ENCODE measurements around the gene PIAS1. TPM values are rescaled to one million over a fixed set of nuclear protein-coding genes. Genes with fewer than 3 reads are reported as not detected.
A peak's percentile ranks its signal among the peaks of the same experiment; 100 is the strongest.

The PIAS1 gene
- total and polyA plus RNA-seq, 9 of the 15 experiments (the other 6 are each of a cell fraction or from before 2014, with no cell fraction given), result 18.0 to 59.1 (median 28.5) TPM

DNA sequence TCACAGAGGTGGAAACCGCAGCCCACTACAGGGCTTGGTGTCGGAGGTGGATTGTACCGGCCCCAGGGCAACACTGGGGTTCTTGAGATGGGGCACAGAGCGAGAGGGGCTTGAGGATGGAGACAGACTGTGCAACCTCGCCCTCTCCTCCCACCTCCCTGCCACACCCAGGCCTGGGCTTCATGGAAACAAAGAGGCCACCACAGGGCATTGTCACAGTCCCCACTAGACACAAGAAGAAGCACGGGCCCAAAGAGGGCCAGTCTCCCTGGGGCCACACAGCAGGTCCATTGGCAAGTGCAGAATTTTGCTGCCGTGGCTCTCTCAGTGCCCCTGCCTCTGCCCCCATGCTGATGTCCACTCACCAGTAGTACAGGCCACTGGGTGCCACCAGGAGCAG is 155.2 kb downstream of the PIAS1 start:
- Histone ChIP-seq H2AFZ (ENCODE audit: low read depth, low read length) (no peak overlapping the region), H3K9me1 (ENCODE audit: control insufficient read depth, insufficient read depth, low read length) (peaks cover 3% of the 10 kb centered on the region), H3K79me2 (ENCODE audit: control insufficient read depth, insufficient read depth, low read length) (peaks cover 30% of the 10 kb centered on the region), H3K9me3 (replicated peaks; ENCODE audit: control insufficient read depth, insufficient read depth, low read depth, low read length) (no peaks in the 10 kb centered on the region), H3K4me3 (no peak overlapping the region), H3K4me1 (replicated peaks in 1 of 2; ENCODE audit: control insufficient read depth in 2 of 2, insufficient read depth in 2 of 2, low read length in 2 of 2) (peaks cover 14 to 49% of the 10 kb centered on the region in 2 experiments), H4K20me1 (replicated peaks; ENCODE audit: control insufficient read depth, insufficient read depth, low read length) (peaks cover 20% of the 10 kb centered on the region; the same call in 1 of the 2 replicates), H3K27ac (ENCODE audit: extremely low read depth, low read depth, low read length) (no peak overlapping the region), H3K9ac (ENCODE audit: insufficient read depth in 1 of 2, low read depth in 2 of 2, low read length in 2 of 2) (peak overlapping the region in 1 of 2 experiments; percentile 74; a peak in 2 of 4 replicates), H3K27me3 (ENCODE audit: control insufficient read depth in 2 of 2, insufficient read depth in 2 of 2, low read length in 2 of 2) (no peaks in the 10 kb centered on the region), H3K4me2 (ENCODE audit: insufficient read depth, low read length) (no peak overlapping the region), H3K36me3 (ENCODE audit: control insufficient read depth, insufficient read depth, low read length) (peaks cover 77% of the 10 kb centered on the region; the same call in 2 of the 3 replicates)
- CTCF ChIA-PET (ENCODE audit: low intra/inter-chr PET ratio), result no interaction called here
- intact Hi-C loops (cut with micrococcal nuclease), result no loop called here
- TF ChIP-seq POLR2G (IDR thresholded peaks at IDR 0.05; ENCODE audit: low read depth, low read length), result peak; percentile 30; the same call in 1 of the 2 replicates
- no peak for TF ChIP-seq MYC (IDR thresholded peaks at IDR 0.05; ENCODE audit: low read depth, low read length)
- no peak for TF ChIP-seq MYC (CRISPR knock-in tag; IDR thresholded peaks at IDR 0.05; ENCODE audit: borderline replicate concordance, low read depth)
- BruUV-seq (replicated peaks), result no TSS peak
- ATAC-seq (no peak), DNase-seq (ENCODE audit: extremely low read depth in 1 of 4, low spot score in 3 of 4) (no peak), FAIRE-seq (no peak)
- in situ Hi-C loops (cut with MboI), result no loop called here
- POLR2A ChIA-PET, result no interaction called here
- 95% methylated on average over 6 of the region's 7 CpGs for WGBS (ENCODE audit: insufficient coverage, low coverage, missing lambda C conversion rate)

- Histone ChIP-seq H4K20me1 (replicated peaks; ENCODE audit: control insufficient read depth, insufficient read depth, low read length) (peaks cover 20% of the 10 kb centered on the region; the same call in 1 of the 2 replicates), H2AFZ (ENCODE audit: low read depth, low read length) (no peak overlapping the region), H3K9me1 (ENCODE audit: control insufficient read depth, insufficient read depth, low read length) (peaks cover 3% of the 10 kb centered on the region), H3K9me3 (replicated peaks; ENCODE audit: control insufficient read depth, insufficient read depth, low read depth, low read length) (no peaks in the 10 kb centered on the region), H3K9ac (ENCODE audit: insufficient read depth in 1 of 2, low read depth in 2 of 2, low read length in 2 of 2) (peak overlapping the region in 1 of 2 experiments; percentile 74; a peak in 2 of 4 replicates), H3K27me3 (ENCODE audit: control insufficient read depth in 2 of 2, insufficient read depth in 2 of 2, low read length in 2 of 2) (no peaks in the 10 kb centered on the region), H3K4me3 (no peak overlapping the region), H3K4me2 (ENCODE audit: insufficient read depth, low read length) (no peak overlapping the region), H3K4me1 (replicated peaks in 1 of 2; ENCODE audit: control insufficient read depth in 2 of 2, insufficient read depth in 2 of 2, low read length in 2 of 2) (peaks cover 14 to 48% of the 10 kb centered on the region in 2 experiments), H3K36me3 (ENCODE audit: control insufficient read depth, insufficient read depth, low read length) (peaks cover 82% of the 10 kb centered on the region; the same call in 2 of the 3 replicates), H3K79me2 (ENCODE audit: control insufficient read depth, insufficient read depth, low read length) (peaks cover 30% of the 10 kb centered on the region), H3K27ac (ENCODE audit: extremely low read depth, low read depth, low read length) (no peak overlapping the region)
- ChIA-PET CTCF (ENCODE audit: low intra/inter-chr PET ratio) (interaction anchor here (1.7 kb wide), 1 partner anchor 347 kb away, joined by 4 read pairs; no protein-coding TSS in a partner anchor), POLR2A (interaction anchor here (0.9 kb wide), 1 partner anchor 13 kb away, joined by 3 read pairs; no protein-coding TSS in a partner anchor)
- in situ Hi-C loops (cut with MboI), result no loop called here
- 89% methylated on average over 11 of the region's 13 CpGs for WGBS (ENCODE audit: insufficient coverage, low coverage, missing lambda C conversion rate)
- TF ChIP-seq ZNF589 (CRISPR knock-in tag; IDR thresholded peaks at IDR 0.05; ENCODE audit: low read depth) (no peak), MCM5 (IDR thresholded peaks at IDR 0.05; ENCODE audit: low read depth) (no peak), PTRF (tag; IDR thresholded peaks at IDR 0.05) (no peak), ZNF175 (CRISPR knock-in tag; IDR thresholded peaks at IDR 0.05; ENCODE audit: low read depth) (no peak)
- TF ChIP-seq, protein P1, sequence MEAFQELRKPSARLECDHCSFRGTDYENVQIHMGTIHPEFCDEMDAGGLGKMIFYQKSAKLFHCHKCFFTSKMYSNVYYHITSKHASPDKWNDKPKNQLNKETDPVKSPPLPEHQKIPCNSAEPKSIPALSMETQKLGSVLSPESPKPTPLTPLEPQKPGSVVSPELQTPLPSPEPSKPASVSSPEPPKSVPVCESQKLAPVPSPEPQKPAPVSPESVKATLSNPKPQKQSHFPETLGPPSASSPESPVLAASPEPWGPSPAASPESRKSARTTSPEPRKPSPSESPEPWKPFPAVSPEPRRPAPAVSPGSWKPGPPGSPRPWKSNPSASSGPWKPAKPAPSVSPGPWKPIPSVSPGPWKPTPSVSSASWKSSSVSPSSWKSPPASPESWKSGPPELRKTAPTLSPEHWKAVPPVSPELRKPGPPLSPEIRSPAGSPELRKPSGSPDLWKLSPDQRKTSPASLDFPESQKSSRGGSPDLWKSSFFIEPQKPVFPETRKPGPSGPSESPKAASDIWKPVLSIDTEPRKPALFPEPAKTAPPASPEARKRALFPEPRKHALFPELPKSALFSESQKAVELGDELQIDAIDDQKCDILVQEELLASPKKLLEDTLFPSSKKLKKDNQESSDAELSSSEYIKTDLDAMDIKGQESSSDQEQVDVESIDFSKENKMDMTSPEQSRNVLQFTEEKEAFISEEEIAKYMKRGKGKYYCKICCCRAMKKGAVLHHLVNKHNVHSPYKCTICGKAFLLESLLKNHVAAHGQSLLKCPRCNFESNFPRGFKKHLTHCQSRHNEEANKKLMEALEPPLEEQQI (IDR thresholded peaks at IDR 0.05), result no peak
- DNase-seq (ENCODE audit: extremely low read depth in 1 of 4, low spot score in 3 of 4), result no peak
- FAIRE-seq, result no peak
- ATAC-seq, result no peak
- intact Hi-C loops (cut with micrococcal nuclease), result loop anchor here (5.0 kb wide), 1 partner anchor 348 kb away; no protein-coding TSS in a partner anchor
- no TSS peak for BruUV-seq (replicated peaks)
Observed at GRCh38 chr15:68209735-68210408, 155.8 kb downstream of the PIAS1 start.

All from K562 (cell line).